Measurements from ENCODE around the gene RC3H2. TPM values are rescaled to one million over a fixed set of nuclear protein-coding genes. Genes with fewer than 3 reads are reported as not detected.

Gene RC3H2
- total and polyA plus RNA-seq, 2 of the 13 experiments (the other 11 are each of a cell fraction or from before 2014, with no cell fraction given) = 21.0 to 36.4 TPM

- peak; percentile 69 for TF ChIP-seq ETV5 (CRISPR knock-in tag; IDR thresholded peaks at IDR 0.05; ENCODE audit: borderline replicate concordance)
- peak; percentile 93 for TF ChIP-seq KAT7 (CRISPR knock-in tag; IDR thresholded peaks at IDR 0.05; ENCODE audit: borderline replicate concordance)
- peak; percentile 89 for TF ChIP-seq HDAC1 (CRISPR knock-in tag; IDR thresholded peaks at IDR 0.05)
- TF ChIP-seq GATAD1 (CRISPR knock-in tag; IDR thresholded peaks at IDR 0.05) = peak; percentile 93
- peak; percentile 93 for TF ChIP-seq KMT2B (CRISPR knock-in tag; IDR thresholded peaks at IDR 0.05)
- TF ChIP-seq ZBTB44 (CRISPR knock-in tag; IDR thresholded peaks at IDR 0.05) = no peak
- TF ChIP-seq NFYB (CRISPR knock-in tag; IDR thresholded peaks at IDR 0.05) = peak; percentile 92
- 0 out of 2 replicates have a peak, but pooled peaks have one; percentile 3 for TF ChIP-seq ISX (CRISPR knock-in tag; conservative IDR thresholded peaks at IDR 0.05)
- no peak for TF ChIP-seq ZNF430 (CRISPR knock-in tag; IDR thresholded peaks at IDR 0.05)
- TF ChIP-seq ZNF746 (CRISPR knock-in tag; IDR thresholded peaks at IDR 0.05) = peak; percentile 74
- no peak for TF ChIP-seq ZC3H4 (CRISPR knock-in tag; IDR thresholded peaks at IDR 0.05; ENCODE audit: borderline replicate concordance)
- peak; percentile 43; the same call in 1 of the 2 replicates for TF ChIP-seq POGK (CRISPR knock-in tag; conservative IDR thresholded peaks at IDR 0.05)
- TF ChIP-seq TGIF2 (CRISPR knock-in tag; IDR thresholded peaks at IDR 0.05) = no peak
- TF ChIP-seq ZNF614 (CRISPR knock-in tag; IDR thresholded peaks at IDR 0.05; ENCODE audit: borderline replicate concordance) = no peak
- no peak for TF ChIP-seq ZNF713 (CRISPR knock-in tag; IDR thresholded peaks at IDR 0.05)
- no peak for TF ChIP-seq ARNT (IDR thresholded peaks at IDR 0.05)
- no peak for TF ChIP-seq NFIC (IDR thresholded peaks at IDR 0.05; ENCODE audit: low read length)
- no peak for TF ChIP-seq ZNF562 (CRISPR knock-in tag; IDR thresholded peaks at IDR 0.05; ENCODE audit: borderline replicate concordance)
- no peak for TF ChIP-seq MBNL3 (CRISPR knock-in tag; conservative IDR thresholded peaks at IDR 0.05)
- TF ChIP-seq ZBTB39 (CRISPR knock-in tag; IDR thresholded peaks at IDR 0.05) = no peak
- TF ChIP-seq EEA1 (CRISPR knock-in tag; IDR thresholded peaks at IDR 0.05; ENCODE audit: borderline replicate concordance) = 0 out of 2 replicates have a peak, but pooled peaks have one; percentile 68
- no peak for TF ChIP-seq RAD51 (IDR thresholded peaks at IDR 0.05; ENCODE audit: borderline replicate concordance)
- peak; percentile 27; the same call in 1 of the 2 replicates for TF ChIP-seq MYPOP (CRISPR knock-in tag; IDR thresholded peaks at IDR 0.05)
- 0 out of 2 replicates have a peak, but pooled peaks have one; percentile 52 for TF ChIP-seq SNAI1 (CRISPR knock-in tag; IDR thresholded peaks at IDR 0.05; ENCODE audit: borderline replicate concordance)
- peak; percentile 69; the same call in 1 of the 2 replicates for TF ChIP-seq RFXAP (CRISPR knock-in tag; IDR thresholded peaks at IDR 0.05; ENCODE audit: borderline replicate concordance)
Observed at GRCh38 chr9:122931226-122932121, 26.3 kb upstream of the RC3H2 start, which contains the start of gene ZBTB26 (continued).
